Activated T-helper 1 cell treated with anti-CD3 and anti-CD28 coated beads, Interleukin-2, amount 50 U/mL, for 16 hours (primary cell): ENCODE results near the gene ZNF830.
"Not testable (repeated sequence)": the region's sequence is repeated elsewhere in the genome, so short reads cannot be mapped to it uniquely, and the experiment has no call there.

Experiments used
- DNase-seq, 2 donors: peaks; one replicate each; pipeline ENCODE4 v3.0.0-alpha.2; 2020; ENCODE audit warnings: low read depth in 1 of 2, low spot score in 1 of 2

The ZNF830 gene

GRCh38 chr17:34961093-34961911, at the start of gene ZNF830, which contains the start of gene CCT6B:
Gene ZNF830 (plus strand): TSS chr17:34961540. CDS start chr17:34961567, 27 bp downstream.
Gene CCT6B (minus strand): TSS chr17:34961460. CDS start chr17:34961393, 67 bp downstream.
- peak; percentile 77 to 81 for DNase-seq

- no peak for DNase-seq
Measured at GRCh38 chr17:34913001-34913400, 48.3 kb upstream of the ZNF830 start.

GRCh38 chr17:34916120-34916519, 45.2 kb upstream of the ZNF830 start:
- no peak for DNase-seq

GRCh38 chr17:34917381-34917780, 44.0 kb upstream of the ZNF830 start:
- DNase-seq, result no peak

GRCh38 chr17:34920676-34921075, 40.7 kb upstream of the ZNF830 start:
- no peak for DNase-seq

GRCh38 chr17:34926661-34927060, 34.7 kb upstream of the ZNF830 start:
- DNase-seq, result no peak

- no peak for DNase-seq
Measured at GRCh38 chr17:34930283-34930682, 31.1 kb upstream of the ZNF830 start.

GRCh38 chr17:34950780-34951179, 10.6 kb upstream of the ZNF830 start:
- DNase-seq, result not testable (repeated sequence)

GRCh38 chr17:34958438-34958837, 2.9 kb upstream of the ZNF830 start:
- no peak for DNase-seq

GRCh38 chr17:34974179-34974578, 12.8 kb downstream of the ZNF830 start:
- DNase-seq, result no peak

GRCh38 chr17:34974794-34975785, 13.8 kb downstream of the ZNF830 start:
- no peak for DNase-seq

GRCh38 chr17:34979153-34979552, 17.8 kb downstream of the ZNF830 start:
- no peak for DNase-seq

GRCh38 chr17:34979650-34980352, 18.5 kb downstream of the ZNF830 start:
- DNase-seq, result no peak

GRCh38 chr17:34980353-34980680, 19.0 kb downstream of the ZNF830 start, which contains the start of gene LIG3:
Gene LIG3 (plus strand): TSS chr17:34980512. CDS start chr17:34983006, 2,494 bp downstream.
- peak; percentile 82 to 88 for DNase-seq

GRCh38 chr17:34980681-34981537, 19.6 kb downstream of the ZNF830 start:
- DNase-seq, result peak; percentile 43 to 66

- DNase-seq, result no peak
Measured at GRCh38 chr17:34981538-34982241, 20.4 kb downstream of the ZNF830 start.

- DNase-seq, result no peak
Measured at GRCh38 chr17:34987232-34987631, 25.9 kb downstream of the ZNF830 start.

- no peak for DNase-seq
Measured at GRCh38 chr17:34988644-34989043, 27.3 kb downstream of the ZNF830 start.

GRCh38 chr17:34989473-34989872, 28.1 kb downstream of the ZNF830 start:
- no peak for DNase-seq
